Breast epithelium (tissue), 4 donors: ENCODE data around the gene KRT3. TPM values are rescaled to one million over a fixed set of nuclear protein-coding genes. Genes with fewer than 3 reads are reported as not detected.

Experiments used
- DNase-seq, 2 donors: peaks; one replicate each; pipeline ENCODE4 v3.0.0-alpha.2; 2019; ENCODE audit warnings: low spot score in 2 of 2
- H3K27ac ChIP-seq, 2 donors: fragments of 200-600 bp; sonication (generic) in 1 of 2; one replicate each; pipeline ENCODE4 v1.5.1; 2016 to 2019; ENCODE audit warnings: mild to moderate bottlenecking in 1 of 2
- H3K27me3 ChIP-seq, 2 donors: fragments of 200-600 bp; sonication (generic) in 1 of 2; one replicate each; pipeline versions ENCODE4 v1.5.1 to v1.6.0; 2017 to 2019; ENCODE audit warnings: control low read depth in 1 of 2, mild to moderate bottlenecking in 1 of 2
- H3K36me3 ChIP-seq: fragments of 200-600 bp; one replicate; pipeline ENCODE4 v1.5.1; 2019
- H3K4me1 ChIP-seq, 2 donors: fragments of 200-600 bp; sonication (generic); one replicate each; pipeline ENCODE4 v1.5.1; 2016 to 2019; ENCODE audit warnings: control low read depth in 1 of 2
- H3K4me3 ChIP-seq, 3 donors: fragments of 200-600 bp; sonication (generic); 1 replicate in 2 of 3; 2 replicates in 1 of 3; pipeline ENCODE4 v1.5.1; 2016 to 2019; ENCODE audit warnings: mild to moderate bottlenecking in 3 of 3, moderate library complexity in 2 of 3
- H3K9me3 ChIP-seq, 2 donors: fragments of 200-600 bp; sonication (generic) in 1 of 2; one replicate each; pipeline ENCODE4 v1.5.1; 2016 to 2019; ENCODE audit warnings: control low read depth in 1 of 2
- POLR2A ChIP-seq: fragments of 450-650 bp; IDR thresholded peaks from one replicate; pipeline ENCODE4 v1.6.1; 2016; ENCODE audit warnings: antibody characterized with exemption, mild to moderate bottlenecking, moderate library complexity
- POLR2AphosphoS5 ChIP-seq, 3 donors: sonication (generic); formaldehyde crosslinking; IDR thresholded peaks; one replicate each; pipeline ENCODE4 v1.6.1; 2017; ENCODE audit warnings: antibody characterized with exemption in 3 of 3
- intact Hi-C: fragments of 100-400 bp; cut with DNase I; formaldehyde crosslinking; loops from one replicate; pipeline ENCODE4 v1.15.1; 2023; ENCODE audit warnings: low total_unique reads
- total RNA-seq, 3 donors: library from RNA; depleted of rRNA; stranded (reverse); fragments of >200 nt; gene quantifications; one replicate each; pipeline ENCODE4 v1.1.0, GENCODE V29; 2016
- TF ChIP-seq, protein P1 (sequence below), 3 donors: fragments of 450-650 bp; IDR thresholded peaks; one replicate each; pipeline ENCODE4 v1.5.1; 2016 to 2017; ENCODE audit warnings: antibody characterized with exemption in 3 of 3, mild to moderate bottlenecking in 3 of 3, moderate library complexity in 3 of 3

Gene KRT3
- total RNA-seq, 3 donors from 2014 or later: not detected

DNA sequence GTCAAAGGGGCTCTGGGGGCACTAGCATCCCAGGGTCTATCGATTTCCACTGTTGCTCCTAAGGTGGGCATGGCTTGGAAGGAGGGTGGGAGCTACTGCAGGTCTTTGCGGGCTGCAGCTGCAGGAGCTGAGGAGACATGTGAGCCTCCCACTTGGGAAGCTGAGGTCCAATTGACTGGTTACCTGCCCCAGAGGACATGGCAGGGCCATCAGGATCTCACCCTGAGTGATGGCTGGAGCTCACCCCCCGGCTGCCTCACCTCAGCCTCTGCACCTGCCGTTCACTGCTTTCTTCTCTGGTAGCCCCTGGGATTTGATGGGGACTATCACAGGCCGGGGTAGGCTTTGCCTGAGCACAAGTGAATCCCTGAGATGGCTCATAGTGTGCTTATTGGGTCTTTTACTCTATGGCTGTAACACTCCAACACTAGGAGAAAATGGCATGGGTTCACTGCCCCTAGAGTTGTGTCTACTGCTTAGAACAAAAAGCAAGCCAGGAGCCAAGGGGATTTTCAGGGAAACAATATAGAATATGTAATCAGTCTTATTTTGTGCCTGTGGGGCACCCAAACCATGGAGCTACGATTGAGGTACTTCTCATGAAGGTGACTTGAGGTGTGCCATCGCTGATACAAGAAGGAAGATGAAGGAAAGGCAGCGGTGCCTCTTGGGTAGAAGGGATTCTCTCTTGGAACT lies 21.2 kb upstream of the KRT3 start:
- DNase-seq: no peak
- intact Hi-C loops: no loop called here
- Histone ChIP-seq H3K4me3 (no peak overlapping the region), H3K4me1 (no peaks in the 10 kb centered on the region), H3K27me3 (peaks cover 0 to 4% of the 10 kb centered on the region in 2 donors), H3K36me3 (no peaks in the 10 kb centered on the region), H3K9me3 (no peaks in the 10 kb centered on the region), H3K27ac (no peak overlapping the region)
- TF ChIP-seq, protein P1, sequence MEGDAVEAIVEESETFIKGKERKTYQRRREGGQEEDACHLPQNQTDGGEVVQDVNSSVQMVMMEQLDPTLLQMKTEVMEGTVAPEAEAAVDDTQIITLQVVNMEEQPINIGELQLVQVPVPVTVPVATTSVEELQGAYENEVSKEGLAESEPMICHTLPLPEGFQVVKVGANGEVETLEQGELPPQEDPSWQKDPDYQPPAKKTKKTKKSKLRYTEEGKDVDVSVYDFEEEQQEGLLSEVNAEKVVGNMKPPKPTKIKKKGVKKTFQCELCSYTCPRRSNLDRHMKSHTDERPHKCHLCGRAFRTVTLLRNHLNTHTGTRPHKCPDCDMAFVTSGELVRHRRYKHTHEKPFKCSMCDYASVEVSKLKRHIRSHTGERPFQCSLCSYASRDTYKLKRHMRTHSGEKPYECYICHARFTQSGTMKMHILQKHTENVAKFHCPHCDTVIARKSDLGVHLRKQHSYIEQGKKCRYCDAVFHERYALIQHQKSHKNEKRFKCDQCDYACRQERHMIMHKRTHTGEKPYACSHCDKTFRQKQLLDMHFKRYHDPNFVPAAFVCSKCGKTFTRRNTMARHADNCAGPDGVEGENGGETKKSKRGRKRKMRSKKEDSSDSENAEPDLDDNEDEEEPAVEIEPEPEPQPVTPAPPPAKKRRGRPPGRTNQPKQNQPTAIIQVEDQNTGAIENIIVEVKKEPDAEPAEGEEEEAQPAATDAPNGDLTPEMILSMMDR (IDR thresholded peaks at IDR 0.05): no peak
- TF ChIP-seq POLR2A (no peak), POLR2AphosphoS5 (IDR thresholded peaks at IDR 0.05) (no peak)

DNA sequence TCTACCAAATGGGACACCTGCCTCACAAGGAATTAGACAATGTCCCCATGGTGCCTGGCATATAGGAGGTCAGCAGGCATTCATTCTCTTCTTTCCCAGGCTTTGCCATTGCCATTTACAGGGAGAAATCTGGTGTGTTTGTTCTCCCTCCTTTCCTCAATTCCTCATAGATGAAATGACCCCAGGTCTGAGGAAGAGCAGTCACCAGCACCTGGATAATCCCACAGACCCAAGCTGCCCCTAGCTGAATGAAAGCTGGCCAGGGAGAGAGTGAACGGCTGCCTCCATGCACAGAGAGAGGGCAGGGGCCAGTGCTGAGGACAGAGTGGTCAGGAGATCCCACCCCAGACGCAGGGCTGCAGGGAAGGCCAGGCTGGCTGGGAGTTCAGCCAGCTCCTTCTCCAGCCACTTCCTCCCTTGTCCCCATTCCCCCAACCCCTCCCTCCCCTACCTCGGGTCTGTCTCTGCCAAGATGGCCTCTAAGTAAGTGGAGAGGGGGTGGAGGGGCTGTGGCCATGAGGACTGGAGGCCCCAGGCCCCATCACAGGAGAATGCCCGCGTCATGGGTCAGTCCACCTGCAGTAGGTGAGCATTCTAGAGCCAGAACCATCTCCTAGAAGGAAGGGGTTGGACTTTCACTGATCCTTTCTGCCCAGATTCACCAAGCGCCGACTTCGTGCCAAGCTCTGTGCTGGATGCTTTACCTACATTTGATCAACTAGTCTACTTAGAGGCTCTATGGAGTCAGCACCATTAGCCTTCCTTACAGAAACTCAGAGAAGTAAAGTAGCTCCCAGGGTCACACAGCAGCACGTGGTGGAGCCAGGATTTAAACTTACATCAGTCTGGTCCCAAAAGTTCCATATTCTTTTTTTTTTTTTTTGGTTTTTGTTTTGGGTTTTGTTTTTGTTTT lies 20.0 kb upstream of the KRT3 start:
- Histone ChIP-seq H3K27ac (no peak overlapping the region), H3K36me3 (no peaks in the 10 kb centered on the region), H3K4me3 (no peak overlapping the region), H3K9me3 (no peaks in the 10 kb centered on the region), H3K27me3 (peaks cover 0 to 4% of the 10 kb centered on the region in 2 donors), H3K4me1 (no peaks in the 10 kb centered on the region)
- no peak for TF ChIP-seq POLR2AphosphoS5 (IDR thresholded peaks at IDR 0.05)
- intact Hi-C loops: no loop called here
- DNase-seq: no peak

DNA sequence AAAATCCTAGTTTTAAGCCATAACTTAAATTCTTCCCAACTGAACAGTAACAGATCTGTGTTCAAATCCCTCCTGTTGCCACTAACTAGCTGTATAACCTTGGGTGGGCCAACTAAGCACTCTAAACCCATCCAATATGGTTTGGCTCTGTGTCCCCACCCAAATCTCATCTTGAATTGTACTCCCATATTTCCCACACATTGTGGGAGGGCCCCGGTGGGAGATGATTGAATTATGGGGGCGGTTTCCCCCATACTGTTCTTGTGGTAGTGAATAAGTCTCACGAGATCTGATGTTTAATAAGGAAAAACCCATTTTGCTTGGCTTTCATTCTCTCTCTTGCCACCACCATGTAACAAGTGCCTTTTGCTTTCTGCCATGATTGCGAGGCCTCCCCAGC lies 19.2 kb upstream of the KRT3 start:
- intact Hi-C loops: no loop called here
- Histone ChIP-seq H3K36me3 (no peaks in the 10 kb centered on the region), H3K4me3 (no peak overlapping the region), H3K9me3 (no peaks in the 10 kb centered on the region), H3K4me1 (no peaks in the 10 kb centered on the region), H3K27me3 (peaks cover 0 to 4% of the 10 kb centered on the region in 2 donors), H3K27ac (no peak overlapping the region)
- DNase-seq: no peak
- no peak for TF ChIP-seq POLR2A
- TF ChIP-seq POLR2AphosphoS5 (IDR thresholded peaks at IDR 0.05): no peak
- TF ChIP-seq, protein P1 (IDR thresholded peaks at IDR 0.05): no peak

DNA sequence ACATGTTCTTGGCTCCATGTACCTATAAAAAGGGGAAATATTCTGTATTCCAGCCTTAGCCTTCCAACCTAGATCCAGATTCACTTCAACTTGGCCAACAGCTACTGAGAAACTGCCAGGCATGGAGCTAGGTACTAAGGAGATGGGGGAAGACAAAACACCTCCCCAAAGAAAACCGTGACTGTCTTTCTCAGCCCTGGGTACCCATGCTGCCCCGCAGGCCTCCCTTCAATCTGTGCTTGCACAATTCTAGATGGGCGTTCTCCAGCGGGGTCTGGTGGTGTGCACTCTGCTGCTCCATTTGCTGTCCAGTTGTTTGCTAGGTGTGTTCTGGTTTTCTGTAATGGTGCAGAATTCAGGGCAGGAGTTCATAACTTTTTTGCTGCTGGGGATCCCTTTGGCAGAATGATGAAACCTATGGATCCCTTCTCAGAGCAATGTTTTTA lies 18.8 kb upstream of the KRT3 start:
- H3K9me3 ChIP-seq: no peaks in the 10 kb centered on the region
- H3K36me3 ChIP-seq: no peaks in the 10 kb centered on the region
- H3K4me3 ChIP-seq: no peak overlapping the region
- H3K27me3 ChIP-seq: peaks cover 0 to 4% of the 10 kb centered on the region in 2 donors
- TF ChIP-seq POLR2A (no peak), POLR2AphosphoS5 (IDR thresholded peaks at IDR 0.05) (no peak)
- TF ChIP-seq, protein P1 (IDR thresholded peaks at IDR 0.05): no peak
- no peak for DNase-seq
- intact Hi-C loops: no loop called here
- no peak overlapping the region for H3K27ac ChIP-seq
- no peaks in the 10 kb centered on the region for H3K4me1 ChIP-seq

DNA sequence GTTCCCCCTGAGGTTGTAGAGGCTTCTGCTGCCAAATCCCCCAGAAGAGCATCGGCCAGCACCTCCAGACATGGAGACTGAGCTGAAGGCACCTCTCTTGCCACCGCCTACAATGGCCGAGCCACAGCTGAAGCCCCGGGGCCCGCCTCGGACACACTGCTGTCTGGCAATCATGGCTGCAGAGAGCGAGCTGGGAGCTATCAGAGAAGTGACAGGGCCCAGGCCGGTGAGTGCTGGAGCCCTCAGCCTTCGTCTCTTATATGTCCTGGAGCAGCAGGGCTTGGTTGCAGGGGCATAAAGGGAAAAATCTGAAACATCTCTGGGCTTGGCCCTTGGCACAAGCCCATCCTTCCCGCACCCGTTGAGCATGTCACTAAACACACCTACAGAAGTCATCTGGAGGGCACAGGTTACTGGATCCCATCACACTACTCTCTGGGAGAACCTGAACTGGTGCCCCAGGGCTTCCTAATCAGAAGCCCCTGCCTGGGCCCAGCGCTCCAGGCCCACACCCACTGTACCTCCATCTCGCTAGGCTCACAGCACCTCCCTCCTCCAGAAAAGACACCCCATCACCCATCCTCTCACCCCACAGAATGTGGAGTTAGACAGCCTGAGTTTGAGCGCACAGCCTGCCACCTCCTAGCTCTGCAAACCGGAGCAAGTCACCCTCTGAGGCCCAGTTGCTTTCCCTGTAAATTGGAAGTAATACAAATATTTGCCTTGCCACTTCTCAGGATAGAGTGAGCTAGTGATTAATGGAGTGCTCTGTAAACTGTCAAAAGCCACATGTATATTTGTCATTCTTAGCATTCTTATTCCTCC lies 18.2 kb upstream of the KRT3 start, which contains the start of gene KRT4:
Gene KRT4, minus strand, starts transcription at position 232 of the 825 bp plus-strand sequence. Its CDS starts 58 bp downstream, at position 174.
- DNase-seq: no peak
- Histone ChIP-seq H3K27ac (no peak within 1 kb of the TSS), H3K27me3 (peaks cover 0 to 4% of the 10 kb centered on the region in 2 donors), H3K9me3 (no peaks in the 10 kb centered on the region), H3K4me1 (no peaks in the 10 kb centered on the region), H3K4me3 (no peak within 1 kb of the TSS), H3K36me3 (no peaks in the 10 kb centered on the region)
- no peak for TF ChIP-seq POLR2AphosphoS5 (IDR thresholded peaks at IDR 0.05)
- no peak for TF ChIP-seq POLR2A
- TF ChIP-seq, protein P1 (IDR thresholded peaks at IDR 0.05): no peak
- intact Hi-C loops: no loop called here
